Smooth muscle cell (in vitro differentiated cells): ENCODE measurements around the gene C4orf17. TPM values are rescaled to one million over a fixed set of nuclear protein-coding genes. Genes with fewer than 3 reads are reported as not detected.
"Not testable (repeated sequence)": the region's sequence is repeated elsewhere in the genome, so short reads cannot be mapped to it uniquely, and the experiment has no call there.

Source experiments
- DNase-seq: peaks from one replicate; lab custom pipeline; 2025; ENCODE audit not compliant: unreplicated experiment; lab: John Stamatoyannopoulos, UW
- H2AFZ ChIP-seq: fragments of 200-600 bp; sonication (generic); 2 replicates; pipeline ENCODE4 v1.6.0; 2016; ENCODE audit warnings: antibody characterized with exemption, low read depth, mild to moderate bottlenecking
- H3F3A ChIP-seq: fragments of 200-600 bp; sonication (generic); 2 replicates; pipeline ENCODE4 v1.6.0; 2017; ENCODE audit warnings: antibody characterized with exemption, low read depth
- H3K27ac ChIP-seq: fragments of 200-600 bp; sonication (generic); 2 replicates; pipeline ENCODE4 v1.5.1; 2016; ENCODE audit warnings: low read depth, mild to moderate bottlenecking
- H3K27me3 ChIP-seq: fragments of 200-600 bp; sonication (generic); 2 replicates; pipeline ENCODE4 v1.6.1; 2016; ENCODE audit warnings: low read depth, mild to moderate bottlenecking
- H3K36me3 ChIP-seq: fragments of 200-600 bp; sonication (generic); 2 replicates; pipeline ENCODE4 v1.5.1; 2016; ENCODE audit warnings: low read depth
- H3K4me1 ChIP-seq: fragments of 200-600 bp; sonication (generic); 2 replicates; pipeline ENCODE4 v1.5.1; 2016; ENCODE audit warnings: low read depth
- H3K4me2 ChIP-seq: fragments of 200-600 bp; sonication (generic); 2 replicates; pipeline ENCODE4 v1.6.0; 2016; ENCODE audit warnings: mild to moderate bottlenecking
- H3K4me3 ChIP-seq: fragments of 200-600 bp; sonication (generic); 2 replicates; pipeline ENCODE4 v1.5.1; 2016; ENCODE audit warnings: mild to moderate bottlenecking
- H3K79me2 ChIP-seq: fragments of 200-600 bp; sonication (generic); 2 replicates; pipeline ENCODE4 v1.6.0; 2016; ENCODE audit warnings: low read depth, mild to moderate bottlenecking
- H3K9ac ChIP-seq: fragments of 200-600 bp; sonication (generic); 2 replicates; pipeline ENCODE4 v1.6.0; 2016; ENCODE audit warnings: low read depth
- H3K9me3 ChIP-seq: fragments of 200-600 bp; sonication (generic); replicated peaks from 2 replicates; pipeline ENCODE4 v1.5.1; 2016; ENCODE audit warnings: low read depth
- H4K20me1 ChIP-seq: fragments of 200-600 bp; sonication (generic); 2 replicates; pipeline ENCODE4 v1.6.0; 2016; ENCODE audit warnings: low read depth
- WGBS: methylation state at CpG from one replicate; pipeline ENCODE4 v1.1.7; 2016; ENCODE audit warnings: low lambda C conversion rate; 5-methylcytosine and 5-hydroxymethylcytosine counted together
- polyA plus RNA-seq: library from polyadenylated mRNA; unstranded; fragments of >200 nt; fragmentation: Nextera tagmentation; extraction: Ambion mirVana; gene quantifications from 2 replicates; pipeline ENCODE4 v1.2.1, GENCODE V29; 2016
- total RNA-seq: library from RNA; depleted of rRNA; stranded (reverse); fragments of >200 nt; gene quantifications from 2 replicates; pipeline ENCODE4 v1.2.3, GENCODE V29; 2014
- TF ChIP-seq, protein P1 (sequence below): fragments of 200-600 bp; sonication (generic); IDR thresholded peaks from 2 replicates; pipeline ENCODE4 v1.5.1; 2017; ENCODE audit warnings: borderline replicate concordance, mild to moderate bottlenecking, antibody characterized with exemption; ENCODE audit not compliant: insufficient read depth, poor library complexity, severe bottlenecking

Gene C4orf17
- total and polyA plus RNA-seq, 2 experiments from 2014 or later, result not detected

DNA sequence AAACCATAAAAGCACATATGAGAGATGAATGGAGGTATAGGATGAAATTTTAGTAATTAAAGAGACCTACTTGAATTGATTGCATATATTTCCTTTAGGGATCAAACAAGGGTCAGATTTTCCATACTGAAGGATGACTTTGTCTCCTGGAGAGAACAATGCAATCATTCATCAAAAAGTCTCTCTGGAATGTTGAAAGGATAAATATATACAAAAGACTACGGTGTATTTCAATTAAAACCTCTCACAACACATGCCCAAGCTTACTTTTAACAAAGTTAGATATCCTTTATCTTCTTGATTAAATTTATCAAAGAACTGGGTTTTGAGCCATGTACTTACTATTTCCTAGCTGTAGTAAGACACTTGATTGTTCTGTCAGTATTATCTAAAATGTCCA lies 38.9 kb upstream of the C4orf17 start:
- H3K27me3 ChIP-seq, result no peaks in the 10 kb centered on the region
- no peaks in the 10 kb centered on the region for H3K9me3 ChIP-seq
- no peak overlapping the region for H3K4me3 ChIP-seq
- H4K20me1 ChIP-seq, result no peaks in the 10 kb centered on the region
- H3K4me2 ChIP-seq, result no peak overlapping the region
- TF ChIP-seq, protein P1, sequence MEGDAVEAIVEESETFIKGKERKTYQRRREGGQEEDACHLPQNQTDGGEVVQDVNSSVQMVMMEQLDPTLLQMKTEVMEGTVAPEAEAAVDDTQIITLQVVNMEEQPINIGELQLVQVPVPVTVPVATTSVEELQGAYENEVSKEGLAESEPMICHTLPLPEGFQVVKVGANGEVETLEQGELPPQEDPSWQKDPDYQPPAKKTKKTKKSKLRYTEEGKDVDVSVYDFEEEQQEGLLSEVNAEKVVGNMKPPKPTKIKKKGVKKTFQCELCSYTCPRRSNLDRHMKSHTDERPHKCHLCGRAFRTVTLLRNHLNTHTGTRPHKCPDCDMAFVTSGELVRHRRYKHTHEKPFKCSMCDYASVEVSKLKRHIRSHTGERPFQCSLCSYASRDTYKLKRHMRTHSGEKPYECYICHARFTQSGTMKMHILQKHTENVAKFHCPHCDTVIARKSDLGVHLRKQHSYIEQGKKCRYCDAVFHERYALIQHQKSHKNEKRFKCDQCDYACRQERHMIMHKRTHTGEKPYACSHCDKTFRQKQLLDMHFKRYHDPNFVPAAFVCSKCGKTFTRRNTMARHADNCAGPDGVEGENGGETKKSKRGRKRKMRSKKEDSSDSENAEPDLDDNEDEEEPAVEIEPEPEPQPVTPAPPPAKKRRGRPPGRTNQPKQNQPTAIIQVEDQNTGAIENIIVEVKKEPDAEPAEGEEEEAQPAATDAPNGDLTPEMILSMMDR, result no peak
- 59% methylated on average over 1 of the region's 1 CpG for WGBS
- H3F3A ChIP-seq, result no peaks in the 10 kb centered on the region
- H3K9ac ChIP-seq, result no peak overlapping the region
- H3K27ac ChIP-seq, result no peak overlapping the region
- H3K4me1 ChIP-seq, result no peaks in the 10 kb centered on the region
- no peaks in the 10 kb centered on the region for H3K36me3 ChIP-seq
- DNase-seq, result no peak
- H3K79me2 ChIP-seq, result no peaks in the 10 kb centered on the region
- H2AFZ ChIP-seq, result no peak overlapping the region

DNA sequence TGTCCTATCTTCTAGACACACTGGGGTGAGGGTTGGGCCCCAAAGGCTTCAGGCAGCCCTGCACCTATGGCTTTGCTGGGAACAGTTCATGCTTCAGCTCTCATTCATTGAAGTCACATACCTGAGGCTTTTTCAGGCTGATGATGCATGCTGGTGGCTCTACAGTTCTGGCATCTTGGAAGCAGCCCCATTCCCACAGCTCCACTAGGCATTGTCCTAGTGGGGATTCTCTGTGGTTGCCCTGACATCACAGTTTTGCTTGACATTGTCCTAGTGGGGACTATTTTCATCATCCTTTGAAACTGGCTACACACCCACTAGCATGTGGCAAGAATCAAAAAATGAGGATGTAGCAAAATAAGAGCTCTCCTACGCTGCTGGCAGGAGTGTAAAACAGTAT lies 37.7 kb upstream of the C4orf17 start:
- DNase-seq, result no peak
- Histone ChIP-seq H3F3A (no peaks in the 10 kb centered on the region), H4K20me1 (no peaks in the 10 kb centered on the region), H3K9me3 (no peaks in the 10 kb centered on the region), H3K79me2 (no peaks in the 10 kb centered on the region), H3K9ac (no peak overlapping the region), H3K4me1 (no peaks in the 10 kb centered on the region), H3K4me2 (no peak overlapping the region), H2AFZ (no peak overlapping the region), H3K27me3 (no peaks in the 10 kb centered on the region), H3K27ac (no peak overlapping the region), H3K36me3 (no peaks in the 10 kb centered on the region), H3K4me3 (no peak overlapping the region)
- 85% methylated on average over 1 of the region's 1 CpG for WGBS
- TF ChIP-seq, protein P1, result no peak

DNA sequence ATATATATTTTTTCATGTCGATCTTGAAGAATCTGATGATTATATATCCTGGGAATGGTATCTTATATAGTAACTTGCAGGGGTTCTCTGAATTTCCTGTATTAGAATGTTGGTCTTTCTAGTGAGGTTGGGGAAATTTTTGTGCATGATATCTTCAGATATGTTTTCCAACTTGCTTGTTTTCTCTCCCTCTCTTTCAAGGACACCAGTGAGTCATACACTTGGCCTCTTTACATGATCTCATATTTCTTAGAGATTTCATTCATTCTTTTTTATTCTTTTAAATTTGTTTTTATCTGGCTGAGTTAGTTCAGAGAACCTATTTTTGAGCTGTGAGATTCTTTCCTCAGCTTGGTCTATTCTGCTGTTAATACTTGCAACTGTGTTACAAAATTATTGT lies 27.2 kb upstream of the C4orf17 start:
- Histone ChIP-seq H3K9ac (no peak overlapping the region), H3K4me3 (no peak overlapping the region), H3F3A (no peaks in the 10 kb centered on the region), H2AFZ (no peak overlapping the region), H4K20me1 (no peaks in the 10 kb centered on the region), H3K36me3 (no peaks in the 10 kb centered on the region), H3K9me3 (no peaks in the 10 kb centered on the region), H3K27ac (no peak overlapping the region), H3K4me1 (no peaks in the 10 kb centered on the region), H3K4me2 (no peak overlapping the region), H3K27me3 (no peaks in the 10 kb centered on the region), H3K79me2 (no peaks in the 10 kb centered on the region)
- WGBS, result 90% methylated on average over 1 of the region's 1 CpG
- TF ChIP-seq, protein P1, result no peak
- no peak for DNase-seq

DNA sequence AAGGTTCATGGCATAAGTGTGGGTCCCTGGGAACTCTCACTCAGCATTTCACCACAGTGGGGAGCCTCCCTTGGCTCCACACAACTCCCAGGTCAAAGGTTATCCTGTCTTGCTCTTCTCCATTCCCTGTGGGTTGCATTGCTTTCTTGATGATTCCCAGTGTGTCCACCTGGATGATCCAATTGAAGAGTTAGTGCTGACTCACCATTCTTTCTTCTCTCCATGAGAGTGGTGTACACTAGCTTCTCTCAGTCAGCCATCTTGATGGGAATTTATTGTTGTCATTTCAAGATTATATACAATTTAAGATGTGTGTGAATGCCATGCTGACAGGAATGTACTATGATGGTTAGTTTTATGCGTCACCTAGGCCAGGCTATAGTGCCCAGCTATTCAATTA lies 25.6 kb upstream of the C4orf17 start:
- WGBS, result 94% methylated on average over 1 of the region's 1 CpG
- H3K4me1 ChIP-seq, result no peaks in the 10 kb centered on the region
- DNase-seq, result no peak
- no peaks in the 10 kb centered on the region for H3K36me3 ChIP-seq
- no peaks in the 10 kb centered on the region for H3K79me2 ChIP-seq
- H3K4me2 ChIP-seq, result no peak overlapping the region
- TF ChIP-seq, protein P1, result no peak
- H3K4me3 ChIP-seq, result no peak overlapping the region
- H3K9me3 ChIP-seq, result no peaks in the 10 kb centered on the region
- no peaks in the 10 kb centered on the region for H3K27me3 ChIP-seq
- no peaks in the 10 kb centered on the region for H3F3A ChIP-seq
- no peak overlapping the region for H2AFZ ChIP-seq
- H3K9ac ChIP-seq, result no peak overlapping the region
- no peaks in the 10 kb centered on the region for H4K20me1 ChIP-seq
- no peak overlapping the region for H3K27ac ChIP-seq

DNA sequence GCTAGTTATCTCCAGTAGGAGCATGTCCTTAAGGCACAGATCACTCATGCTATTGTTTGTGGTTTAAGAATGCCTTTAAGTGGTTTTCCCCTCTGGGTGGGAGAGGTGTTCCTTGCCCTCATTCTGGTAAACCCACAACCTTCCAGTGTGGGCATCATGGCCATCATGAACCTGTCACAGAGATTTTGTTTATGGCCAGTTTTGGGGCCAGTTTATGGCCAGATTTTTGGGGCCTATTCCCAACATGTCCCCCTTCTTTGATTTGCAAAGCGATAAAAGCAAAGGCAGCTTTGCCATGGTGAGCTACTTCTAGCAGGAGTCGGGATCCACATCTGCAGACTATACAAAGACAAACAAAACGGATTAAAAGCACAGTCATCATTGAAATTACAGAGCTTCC lies 24.2 kb upstream of the C4orf17 start:
- H3F3A ChIP-seq, H3K4me3 ChIP-seq, H3K4me2 ChIP-seq, H3K9ac ChIP-seq, H3K9me3 ChIP-seq, H4K20me1 ChIP-seq, H3K4me1 ChIP-seq, H3K36me3 ChIP-seq, H3K79me2 ChIP-seq, H3K27me3 ChIP-seq, DNase-seq, H2AFZ ChIP-seq, H3K27ac ChIP-seq: not testable (repeated sequence)
- 74% methylated on average over 3 of the region's 3 CpGs for WGBS
